Stimulated activated CD4-positive, alpha-beta T cell treated with anti-CD3 and anti-CD28 coated beads, TNF-alpha, amount 100 ng/mL, for 48 hours (primary cell): ENCODE results near the gene NHSL2.

Experiments used
- DNase-seq, 3 donors: peaks; one replicate each; pipeline ENCODE4 v3.0.0-alpha.2; 2020; ENCODE audit warnings: low read depth in 3 of 3

NHSL2 gene

DNA sequence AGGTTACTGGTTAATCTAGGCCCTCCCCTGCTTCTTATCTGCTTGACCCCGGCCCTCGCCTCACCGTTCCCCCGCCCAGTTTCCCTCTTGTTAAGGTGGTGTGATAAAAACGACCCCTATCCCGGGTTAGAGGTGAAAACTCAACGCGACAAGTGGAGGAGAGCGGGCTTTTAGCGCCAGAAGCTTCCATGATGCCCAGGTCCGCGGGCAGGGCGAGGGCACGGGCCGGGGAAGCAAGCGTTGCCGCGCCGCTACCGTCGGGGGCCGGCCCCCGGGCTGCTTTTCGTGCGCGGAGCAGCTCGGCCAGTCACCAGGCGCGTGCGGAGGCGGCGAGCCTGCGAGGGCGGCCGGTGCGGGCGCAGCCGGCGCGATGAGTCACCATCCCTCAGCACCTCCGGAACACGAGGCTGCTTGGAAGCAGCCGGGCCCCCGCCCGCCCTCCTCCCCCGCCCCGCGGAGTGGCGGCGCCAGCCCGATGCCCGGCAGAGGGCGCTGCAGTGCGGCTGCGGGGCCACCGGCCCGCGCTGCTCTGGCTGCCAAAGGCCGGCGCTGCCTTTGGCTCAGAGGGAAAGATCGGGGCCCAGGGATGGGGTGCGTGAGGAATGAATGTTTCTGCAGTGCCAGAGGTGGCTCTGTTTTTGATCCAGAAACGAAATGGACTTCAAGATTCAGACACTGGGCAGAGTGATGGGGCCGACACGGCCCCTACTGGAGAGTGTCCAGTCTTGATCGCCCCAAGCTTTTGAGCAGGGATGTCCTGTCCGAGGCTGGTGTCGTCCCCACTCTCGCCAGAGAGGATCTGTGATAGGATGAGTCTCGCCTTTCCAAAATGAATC, 107.8 kb downstream of the NHSL2 start:
- DNase-seq = peak; percentile 52 to 76 (median 66)

DNA sequence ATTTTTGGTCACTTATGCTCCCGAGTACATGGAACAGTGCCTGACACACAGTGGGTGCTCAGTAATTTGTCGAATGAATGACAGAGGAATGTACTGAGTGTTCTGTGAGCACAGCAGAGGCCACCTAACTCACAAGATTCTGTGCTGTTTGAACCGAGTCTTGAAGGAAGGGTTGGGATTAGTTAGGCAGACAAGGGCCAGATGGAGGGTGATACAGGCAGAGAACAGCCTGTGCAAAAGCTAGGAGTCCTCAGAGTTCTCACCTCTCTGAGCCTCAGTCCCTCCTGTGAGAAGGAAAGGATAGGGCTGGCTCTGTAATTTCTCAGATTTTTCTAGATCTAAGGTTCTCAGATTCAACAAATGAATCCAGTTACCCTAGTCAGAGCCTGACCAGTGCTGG, 108.8 kb downstream of the NHSL2 start:
- DNase-seq = no peak

DNA sequence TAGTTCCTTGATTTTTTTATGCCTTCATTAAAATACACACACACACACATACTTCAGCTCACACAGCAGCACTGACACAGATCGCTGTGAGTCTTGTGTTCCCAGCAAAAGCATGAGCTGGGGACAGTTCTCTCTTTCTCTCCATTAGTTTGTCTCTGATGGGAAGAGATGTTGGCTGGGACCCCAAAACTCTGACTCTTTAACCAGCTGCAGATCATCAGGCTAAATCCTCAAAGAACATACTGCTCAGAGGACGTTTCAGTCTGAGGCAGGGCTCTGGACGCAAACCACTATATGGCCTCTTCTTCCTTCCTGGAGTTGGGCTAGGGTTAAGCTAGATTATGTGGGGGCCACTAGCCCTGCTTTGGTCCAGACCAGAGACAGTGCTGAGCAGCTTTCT, 109.6 kb downstream of the NHSL2 start:
- DNase-seq = no peak

DNA sequence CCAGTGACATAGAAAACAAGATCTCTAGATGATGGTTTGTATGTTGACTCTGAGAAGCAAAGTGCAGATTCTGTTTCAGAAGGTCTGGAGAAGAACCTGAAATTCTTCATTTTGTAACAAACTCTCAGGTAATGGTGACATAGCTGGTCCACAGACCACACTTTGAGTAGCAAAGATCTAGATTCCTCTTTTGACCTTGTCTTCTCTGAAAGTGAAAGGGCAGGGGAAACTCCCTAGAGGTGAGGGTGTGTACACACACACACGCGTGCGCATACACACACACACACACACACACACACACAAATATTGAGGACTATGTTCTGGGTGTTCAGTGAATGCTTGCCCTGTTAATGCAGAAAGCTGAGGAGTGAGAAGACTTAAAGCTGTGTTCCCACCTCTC, 110.1 kb downstream of the NHSL2 start:
- no peak for DNase-seq

DNA sequence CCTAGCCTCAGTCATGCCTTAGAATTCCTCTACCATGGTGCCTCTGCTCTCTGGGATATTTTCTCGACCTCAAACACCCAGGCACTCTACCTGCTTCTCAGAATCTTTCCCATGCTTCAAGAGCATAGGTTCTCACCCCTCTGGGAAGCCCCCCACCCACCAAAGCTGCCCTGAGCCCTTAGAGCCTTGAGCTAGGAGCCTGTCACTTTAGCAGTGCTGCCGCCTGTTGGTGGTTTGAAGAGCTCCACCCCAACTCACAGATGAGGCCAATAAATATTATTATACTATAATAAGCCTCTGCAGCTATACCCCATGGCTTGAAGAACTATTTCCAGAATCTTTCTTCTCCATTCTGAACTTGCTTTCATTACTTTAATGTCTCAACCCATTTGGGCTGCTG, 111.3 kb downstream of the NHSL2 start:
- DNase-seq = no peak

DNA sequence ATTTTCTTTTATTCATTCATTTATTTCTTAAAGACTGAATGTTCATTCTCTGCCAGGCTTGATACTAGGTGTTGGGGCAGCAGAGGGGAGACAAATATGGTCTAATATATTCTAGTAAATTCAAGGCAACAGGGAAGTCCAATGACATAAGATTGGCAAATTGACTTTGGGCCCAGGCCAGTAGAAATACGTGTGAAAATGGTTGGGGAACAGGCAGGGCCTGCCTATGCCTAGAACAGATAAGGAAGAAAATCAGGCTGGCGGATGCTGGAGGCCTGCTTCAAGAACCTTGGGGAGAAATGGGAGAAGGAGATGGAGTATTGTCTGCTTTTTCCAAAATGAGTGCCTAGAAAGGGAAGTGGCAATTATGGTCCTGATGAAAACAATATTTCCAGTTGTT, 112.4 kb downstream of the NHSL2 start:
- DNase-seq = no peak

DNA sequence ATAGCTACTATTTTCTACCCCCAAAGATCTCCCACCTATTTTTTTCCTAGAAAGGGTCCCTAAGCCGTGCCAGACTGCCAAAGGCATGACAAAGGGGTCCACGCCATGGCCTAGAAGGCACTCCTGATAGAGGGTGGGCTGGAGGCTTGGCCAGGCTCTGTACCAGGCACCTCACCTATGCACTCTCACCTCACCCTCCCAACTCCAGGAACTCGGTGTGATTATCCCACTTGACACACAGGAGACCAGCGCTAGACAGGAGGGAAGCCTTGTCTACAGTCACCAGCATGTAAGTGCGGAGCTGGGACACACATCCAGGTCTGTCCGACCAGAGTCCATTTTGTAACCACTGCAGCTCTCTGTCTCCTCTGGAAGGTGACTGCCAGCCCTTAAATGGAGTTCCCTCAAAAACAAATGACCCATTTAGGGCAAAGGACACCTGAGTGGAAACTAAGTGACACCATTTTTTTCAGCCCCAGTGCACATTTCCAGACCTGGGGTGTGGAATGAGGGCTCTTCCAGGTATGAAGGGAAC, 114.7 kb downstream of the NHSL2 start:
- no peak for DNase-seq

DNA sequence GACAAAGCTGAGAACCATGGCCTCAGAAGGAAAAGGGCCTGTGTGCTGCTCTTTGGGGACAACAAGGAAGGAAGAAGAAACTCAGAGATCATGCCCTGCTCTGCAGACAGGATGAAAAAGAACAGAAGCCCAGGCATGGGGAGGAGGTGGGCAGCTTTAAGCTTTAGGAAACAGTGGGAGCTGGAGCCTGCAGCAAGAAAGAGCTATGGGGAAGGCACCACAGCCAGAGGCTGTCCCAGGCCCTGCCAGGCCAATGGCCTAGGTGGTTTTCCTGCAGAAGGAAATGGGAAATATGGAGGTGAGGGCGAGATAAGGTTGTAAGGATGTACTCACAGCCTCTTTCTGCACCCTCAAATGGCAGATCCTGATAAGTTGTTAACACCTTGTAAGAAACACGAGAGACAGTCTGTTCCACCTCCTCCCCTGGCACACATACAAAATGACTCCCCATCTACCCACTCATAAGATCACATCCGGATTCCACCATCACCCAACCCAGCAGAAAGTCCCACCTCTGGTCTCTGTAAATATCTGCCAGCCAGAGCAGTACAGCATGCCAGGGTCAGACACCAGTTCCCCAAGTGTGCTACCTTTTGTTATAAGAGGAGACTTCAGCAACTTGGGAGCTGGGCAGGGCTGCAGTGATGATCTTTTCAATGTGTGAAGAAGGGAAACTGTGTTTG, 115.8 kb downstream of the NHSL2 start:
- no peak for DNase-seq

DNA sequence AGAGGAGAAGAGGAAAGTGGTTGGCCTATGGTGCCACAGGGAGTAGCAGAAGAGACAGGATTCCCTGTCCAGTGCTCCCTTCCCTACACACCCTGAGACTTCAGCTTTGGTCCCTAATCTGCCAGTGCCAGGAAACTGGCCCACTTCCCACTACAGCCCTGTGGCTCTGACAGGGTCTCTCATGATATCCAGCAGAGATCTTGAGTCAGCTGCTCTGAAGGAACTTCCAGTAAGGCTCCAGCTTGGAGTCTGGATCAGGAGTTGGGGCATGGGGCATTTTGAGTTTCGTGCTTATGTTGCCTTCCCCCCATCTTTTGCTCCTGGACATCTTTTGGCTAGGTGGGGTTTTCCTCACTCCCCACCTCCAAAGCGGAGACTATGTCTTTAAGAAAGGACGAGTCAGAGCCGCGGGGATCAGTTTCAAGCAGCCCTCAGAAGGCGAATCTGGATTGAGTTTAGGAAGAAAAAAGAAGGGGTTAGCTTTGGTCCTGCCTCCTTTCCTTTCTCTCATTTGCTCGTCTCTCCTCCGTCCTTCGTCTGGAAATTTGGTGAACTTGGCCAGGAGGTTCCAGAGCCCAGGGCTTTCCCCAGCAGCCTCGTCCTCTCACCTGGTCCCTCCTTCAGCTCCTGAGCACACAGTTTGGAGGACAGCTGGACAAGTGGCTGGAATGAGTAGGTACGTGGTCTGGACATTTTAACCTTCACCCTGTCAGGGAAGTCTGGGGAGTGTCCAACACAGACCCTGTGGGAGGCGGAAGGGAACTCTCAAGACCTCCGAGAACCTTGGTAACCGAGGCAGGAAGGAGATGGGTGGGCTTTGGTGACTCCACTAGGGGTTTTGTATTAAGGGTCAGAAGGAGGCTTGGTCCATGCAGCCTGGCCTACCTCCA, 116.6 kb downstream of the NHSL2 start:
- DNase-seq = no peak

DNA sequence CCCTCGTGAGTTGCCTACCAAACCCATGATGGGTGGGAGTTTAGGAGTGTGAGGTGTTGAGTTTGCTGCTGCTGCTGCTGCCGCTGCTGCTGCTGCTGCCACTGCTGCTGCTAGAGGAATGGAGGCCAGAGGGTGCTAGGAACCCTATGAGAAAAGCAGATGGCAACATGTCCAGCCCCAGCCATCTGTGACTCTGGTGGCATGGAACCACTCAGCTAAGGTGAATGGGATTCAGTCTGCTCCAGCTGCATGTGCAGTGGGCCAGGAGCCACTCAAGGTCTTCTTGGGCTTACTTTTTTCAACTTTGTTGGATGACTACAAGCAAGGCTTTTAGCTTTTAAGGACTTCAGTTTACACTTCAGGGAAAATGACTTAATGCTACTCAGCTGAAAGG, 117.3 kb downstream of the NHSL2 start:
- no peak for DNase-seq

DNA sequence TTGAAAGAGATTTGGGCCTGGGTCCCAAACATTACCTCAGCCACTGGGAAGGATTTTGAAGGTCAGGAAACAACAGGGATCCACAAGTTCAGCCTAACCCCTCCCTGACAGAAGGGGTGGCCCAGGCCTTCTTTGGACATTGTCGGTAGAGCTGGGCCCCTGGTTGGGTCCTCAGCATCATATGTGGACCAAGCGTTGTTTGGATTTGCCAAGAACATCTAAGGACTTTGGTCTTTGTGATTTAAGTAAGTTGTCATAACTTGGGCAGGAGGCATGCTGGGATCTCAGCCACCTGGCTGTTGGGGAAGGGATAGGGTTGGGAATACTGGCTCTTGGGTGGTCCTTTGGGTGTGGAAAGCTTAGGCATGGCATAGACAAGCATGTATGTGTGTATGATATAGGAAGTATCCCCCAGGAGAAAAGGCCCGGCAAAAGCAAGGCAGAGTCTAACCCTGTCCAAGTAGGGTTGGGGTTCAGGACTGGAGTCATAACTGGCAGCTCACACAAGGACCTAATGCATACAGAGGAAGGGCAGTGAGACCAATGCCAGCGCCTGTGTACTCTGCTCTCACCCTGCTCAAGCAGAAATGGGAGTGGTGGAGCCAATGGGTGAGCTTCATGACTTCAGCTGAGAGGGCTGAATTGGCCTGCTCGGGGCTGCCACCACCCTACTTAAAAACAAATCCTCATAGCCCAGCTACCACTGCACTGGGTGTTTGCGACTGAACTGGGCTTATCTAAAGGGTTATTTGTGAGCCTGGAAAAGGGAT, 118.2 kb downstream of the NHSL2 start:
- no peak for DNase-seq

DNA sequence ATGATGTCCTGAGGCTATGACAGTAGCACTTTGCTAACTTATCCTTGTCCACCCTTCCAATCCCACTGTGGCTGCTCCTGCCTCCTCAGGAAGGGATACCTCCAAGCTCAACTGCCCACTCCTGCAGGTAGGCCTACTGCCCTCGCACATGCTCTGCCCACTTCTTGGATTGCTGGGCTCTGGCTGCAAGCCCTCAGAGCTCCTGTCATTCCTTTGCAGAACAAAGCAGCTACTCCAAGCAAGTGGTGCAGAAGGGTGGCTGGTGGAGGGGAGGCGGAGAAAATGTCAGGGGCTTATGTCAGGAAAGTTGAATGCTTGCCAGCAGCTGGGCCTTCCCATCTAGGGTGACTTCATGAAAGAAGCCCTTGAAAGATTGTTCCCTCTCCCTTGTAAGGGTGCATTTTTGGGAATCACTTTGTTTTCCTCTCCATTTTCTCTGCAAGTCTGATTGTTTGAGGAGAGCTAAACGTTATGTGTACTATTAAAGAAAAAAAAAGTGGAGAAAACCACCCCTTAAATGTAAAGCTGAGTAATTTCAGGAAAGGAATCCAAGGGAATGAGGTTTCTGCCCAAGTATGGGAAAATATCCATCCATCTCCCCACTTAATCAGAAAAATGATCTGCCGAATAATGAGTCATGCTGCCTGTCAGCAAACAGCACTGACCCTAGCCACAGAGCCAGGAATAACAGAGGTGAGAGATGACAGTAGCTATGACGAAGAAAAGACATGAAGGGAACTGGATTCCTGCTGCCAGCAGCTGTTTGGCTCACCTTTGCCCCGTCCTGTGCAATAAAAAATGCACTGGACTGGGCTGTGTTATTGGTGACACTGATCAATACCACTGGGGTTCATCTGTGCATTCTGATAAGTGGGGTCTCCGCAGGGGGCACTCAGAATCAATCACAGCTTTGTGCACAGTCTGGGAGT, 119.1 kb downstream of the NHSL2 start:
- DNase-seq = no peak

DNA sequence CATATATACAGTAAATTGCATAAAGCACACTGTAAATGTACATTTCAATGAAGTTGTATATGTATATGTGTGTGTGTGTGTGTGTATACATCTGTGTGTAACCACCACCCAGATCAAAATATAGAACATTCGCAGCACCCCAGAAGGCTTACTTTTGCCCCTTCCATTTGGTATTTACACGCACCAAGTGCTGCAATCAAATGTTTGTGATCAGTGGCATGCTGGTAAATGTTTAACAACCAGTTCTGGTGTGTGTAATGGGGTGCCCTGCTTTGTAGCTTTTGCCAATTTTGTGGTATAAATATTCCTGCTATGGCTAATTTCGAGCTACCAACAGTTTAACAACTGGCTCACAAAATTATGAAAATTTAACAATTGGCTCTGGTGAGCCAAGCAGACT, 119.8 kb downstream of the NHSL2 start:
- DNase-seq = no peak

DNA sequence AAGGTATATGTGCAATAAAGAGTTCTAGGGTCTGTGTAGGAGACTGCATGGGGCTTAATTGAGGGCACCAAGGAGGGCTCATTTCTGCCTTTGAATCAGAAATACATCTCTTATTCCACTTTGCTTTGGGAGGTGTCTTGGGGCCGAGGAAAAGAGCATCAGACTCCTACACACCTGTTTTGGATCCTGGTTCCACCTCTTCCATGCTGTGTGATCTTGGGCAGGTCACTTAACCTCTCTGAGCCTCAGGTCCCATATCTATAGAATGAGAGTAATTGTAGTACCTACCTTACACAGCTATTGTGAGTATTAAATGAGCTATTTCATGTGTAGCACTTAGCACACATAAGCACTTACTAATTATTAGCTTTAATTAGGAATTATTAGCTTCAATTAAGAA, 120.5 kb downstream of the NHSL2 start:
- DNase-seq = no peak

DNA sequence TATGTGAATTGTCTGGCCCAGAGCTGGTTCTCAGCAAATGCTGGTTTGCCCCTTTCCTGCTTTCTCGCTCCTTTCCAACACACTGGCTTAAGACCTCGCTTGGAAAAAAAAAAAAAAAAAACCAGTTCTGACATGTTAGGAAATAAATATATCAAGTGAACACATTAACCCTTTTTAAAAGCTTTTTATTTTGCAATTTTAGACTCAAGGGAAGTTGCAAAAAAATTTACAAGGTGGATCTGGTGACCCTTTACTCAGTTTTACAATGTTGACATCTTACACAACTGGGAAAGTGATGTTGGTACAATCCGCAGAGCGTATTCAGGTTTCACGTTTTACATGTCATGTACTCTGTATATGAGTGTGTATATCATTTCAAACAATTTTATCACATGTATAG, 121.0 kb downstream of the NHSL2 start:
- no peak for DNase-seq

DNA sequence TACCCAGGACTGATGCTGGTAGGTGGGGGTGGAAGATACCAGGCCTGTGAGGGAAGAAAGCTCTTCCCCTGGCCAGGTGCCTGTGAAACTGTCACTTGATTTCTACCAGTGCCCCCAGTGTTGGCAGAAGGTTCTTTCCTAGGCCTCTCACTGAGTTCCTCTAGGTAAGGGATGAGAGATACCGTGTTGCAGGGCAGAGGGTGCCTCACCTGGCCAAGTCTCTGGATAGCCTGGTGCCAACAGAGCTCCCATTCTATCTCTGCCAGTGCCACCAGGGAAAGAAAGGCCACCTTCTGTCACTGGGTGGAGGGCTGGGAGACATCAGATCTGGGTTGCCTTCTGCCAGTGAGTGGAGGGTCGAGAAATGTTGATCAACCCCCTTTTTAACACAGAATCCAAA, 127.0 kb downstream of the NHSL2 start:
- no peak for DNase-seq

DNA sequence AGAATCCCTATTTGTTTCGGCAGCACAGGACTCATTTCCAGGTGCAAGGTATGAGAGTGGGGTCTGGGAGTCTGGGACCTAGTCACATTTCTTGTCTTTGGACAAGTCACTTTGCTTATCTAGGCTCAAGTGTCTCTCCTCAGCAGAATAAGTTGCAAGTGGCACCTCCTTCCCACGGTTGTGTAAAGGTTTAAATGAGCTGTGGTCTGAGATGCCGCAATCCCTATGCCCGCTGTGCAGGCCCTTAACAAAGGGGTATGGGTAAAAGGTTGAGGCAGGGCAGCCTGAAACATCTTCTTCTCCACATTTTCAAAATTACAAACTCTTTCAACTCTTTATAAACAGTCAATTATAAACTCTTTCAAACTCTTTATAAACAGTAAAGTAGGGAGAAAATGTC, 127.4 kb downstream of the NHSL2 start:
- no peak for DNase-seq

DNA sequence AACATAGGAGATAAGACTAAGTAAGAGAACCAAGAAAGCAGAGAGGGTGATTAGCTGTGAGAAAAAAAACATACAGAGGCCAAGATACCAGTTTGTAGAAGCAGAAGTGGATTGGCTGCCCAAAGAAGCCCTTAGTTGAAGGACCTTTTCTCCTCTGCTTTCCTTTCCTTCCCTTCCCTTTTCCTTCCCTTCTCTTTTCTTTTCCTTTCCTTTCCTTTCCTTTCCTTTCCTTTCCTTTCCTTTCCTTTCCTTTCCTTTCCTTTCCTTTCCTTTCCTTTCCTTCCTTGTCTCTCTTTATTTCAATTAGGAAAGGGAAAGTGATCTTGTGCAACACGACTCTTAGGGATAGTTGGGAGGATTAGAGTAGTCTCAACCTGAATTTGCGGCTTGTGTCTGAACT, 128.2 kb downstream of the NHSL2 start:
- no peak for DNase-seq

DNA sequence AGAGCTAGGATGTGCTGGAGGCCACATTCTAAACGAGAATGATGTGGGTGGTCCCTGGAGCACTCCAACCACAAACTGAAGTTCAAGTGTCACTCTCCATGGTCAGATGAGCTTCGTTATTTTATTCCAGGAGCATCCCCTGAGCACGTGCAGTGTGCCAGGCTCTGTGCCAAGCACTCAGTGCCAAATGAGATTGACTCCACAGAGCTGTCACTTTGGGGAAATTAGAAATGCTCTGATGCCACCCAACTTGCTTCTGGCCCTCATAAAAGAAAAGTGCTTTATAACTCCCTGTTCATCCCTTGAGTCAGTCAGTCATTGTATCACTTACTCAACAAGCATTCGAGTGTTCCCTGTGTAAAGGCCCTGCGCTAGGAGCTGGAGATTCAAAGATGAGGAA, 129.9 kb downstream of the NHSL2 start:
- no peak for DNase-seq

DNA sequence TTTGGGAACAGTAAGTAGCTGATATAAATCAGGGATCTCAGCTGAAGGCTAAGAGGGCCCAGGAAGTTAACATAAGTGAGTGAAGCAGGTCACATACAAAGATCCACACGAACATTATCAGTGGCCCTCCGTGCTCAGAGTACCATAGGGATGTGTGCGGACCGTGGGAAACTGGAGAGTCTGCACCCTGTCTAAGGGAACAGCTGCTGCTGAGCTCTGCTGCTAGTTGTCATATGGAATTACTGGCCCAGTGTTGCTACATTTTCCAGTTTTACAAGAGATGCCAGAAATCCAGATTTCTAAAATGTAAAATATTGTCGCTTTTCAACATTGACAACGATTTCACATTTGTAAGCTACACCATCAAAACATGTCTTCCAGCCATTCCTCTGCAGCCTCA, 130.5 kb downstream of the NHSL2 start:
- DNase-seq = no peak
